Endothelial cell of umbilical vein (primary cell): ENCODE results near the gene TMEM151B. TPM values are rescaled to one million over a fixed set of nuclear protein-coding genes. Genes with fewer than 3 reads are reported as not detected.
A peak's percentile ranks its signal among the peaks of the same experiment; 100 is the strongest.

Experiments used
- BruUV-seq: library from RNA; stranded (reverse); fragments of 400-500 nt; replicated peaks from 2 replicates; lab custom pipeline; 2021; lab: Mats Ljungman, UMichigan
- CTCF ChIA-PET: fragments of 300-600, 350-600 bp; sonication (Branson Sonifier 250); formaldehyde crosslinking; loops from one replicate; lab custom pipeline; 2021; ENCODE audit warnings: antibody characterized with exemption, inconsistent platforms; lab: Charles Lee
- POLR2A ChIA-PET: fragments of 300-600, 350-600 bp; sonication (Branson Sonifier 250); formaldehyde crosslinking; loops from one replicate; lab custom pipeline; 2021; ENCODE audit warnings: antibody characterized with exemption, inconsistent platforms; lab: Charles Lee
- DNase-seq: peaks from one replicate; pipeline ENCODE4 v3.0.0-alpha.2; 2011; ENCODE audit warnings: low read depth, low spot score
- FAIRE-seq: peaks from 2 replicates; lab custom pipeline; 2011; peaks lifted over from hg19 to GRCh38; lab: Jason Lieb, UNC
- H2AFZ ChIP-seq: 2 replicates; pipeline ENCODE4 v1.6.0; 2012; ENCODE audit warnings: low read depth, low read length, control low read depth, inconsistent platforms
- H3K27ac ChIP-seq: 2 replicates; pipeline ENCODE4 v1.5.1; 2011; ENCODE audit warnings: low read depth, mild to moderate bottlenecking, control low read depth, low read length, moderate library complexity; ENCODE audit not compliant: insufficient read depth
- H3K27me3 ChIP-seq, 2 experiments: 2 replicates each; pipeline versions ENCODE4 v1.6.0 to v1.6.1; 2011; ENCODE audit warnings: low read length in 2 of 2, mixed read lengths in 1 of 2; ENCODE audit not compliant: control insufficient read depth in 2 of 2, insufficient read depth in 2 of 2
- H3K36me3 ChIP-seq, 2 experiments: 2 replicates in 1 of 2; 3 replicates in 1 of 2; pipeline ENCODE4 v1.5.1; 2011; ENCODE audit warnings: low read length in 2 of 2, mild to moderate bottlenecking in 1 of 2, moderate library complexity in 1 of 2; ENCODE audit not compliant: control insufficient read depth in 2 of 2, insufficient read depth in 2 of 2; ENCODE audit errors: extremely low read depth in 1 of 2
- H3K4me1 ChIP-seq: 3 replicates; pipeline ENCODE4 v1.5.1; 2011; ENCODE audit warnings: mild to moderate bottlenecking, low read length; ENCODE audit not compliant: control insufficient read depth, insufficient read depth; ENCODE audit errors: extremely low read depth
- H3K4me2 ChIP-seq: 2 replicates; pipeline ENCODE4 v1.6.1; 2011; ENCODE audit warnings: low read length, control low read depth, mixed read lengths; ENCODE audit not compliant: insufficient read depth
- H3K4me3 ChIP-seq, 3 experiments: fragments of 200-600 bp in 1 of 3; sonication (generic), shearing (Covaris generic) in 1 of 3; replicated peaks in 1 of 3; 2 replicates each; pipeline ENCODE4 v1.5.1; 2011 to 2016; ENCODE audit warnings: control low read depth in 3 of 3, low read length in 3 of 3, mild to moderate bottlenecking in 2 of 3, inconsistent platforms in 1 of 3, low read depth in 1 of 3, moderate library complexity in 1 of 3; ENCODE audit not compliant: insufficient read depth in 1 of 3
- H3K79me2 ChIP-seq: 2 replicates; pipeline ENCODE4 v1.6.0; 2012; ENCODE audit warnings: low read length, inconsistent platforms; ENCODE audit not compliant: control insufficient read depth, insufficient read depth
- H3K9ac ChIP-seq: replicated peaks from 2 replicates; pipeline ENCODE3; 2011; ENCODE audit warnings: low read length, control low read depth; ENCODE audit not compliant: insufficient read depth; ENCODE audit errors: extremely low read depth
- H3K9me1 ChIP-seq: replicated peaks from 3 replicates; pipeline ENCODE4 v1.6.0; 2011; ENCODE audit warnings: mild to moderate bottlenecking, low read length; ENCODE audit not compliant: control insufficient read depth, insufficient read depth; ENCODE audit errors: extremely low read depth
- H3K9me3 ChIP-seq: replicated peaks from 2 replicates; pipeline ENCODE4 v1.5.1; 2012; ENCODE audit warnings: low read length, inconsistent platforms; ENCODE audit not compliant: control insufficient read depth, insufficient read depth
- H4K20me1 ChIP-seq: replicated peaks from 2 replicates; pipeline ENCODE3; 2011; ENCODE audit warnings: mild to moderate bottlenecking, low read length; ENCODE audit not compliant: control insufficient read depth, insufficient read depth; ENCODE audit errors: extremely low read depth
- CTCF ChIP-seq, 2 donors: IDR thresholded peaks; 1 replicate in 1 of 2; 2 replicates in 1 of 2; pipeline ENCODE4 v1.5.1; 2011; ENCODE audit warnings: low read length in 2 of 2, mild to moderate bottlenecking in 2 of 2, moderate library complexity in 2 of 2, control low read depth in 1 of 2, inconsistent platforms in 1 of 2, low read depth in 1 of 2; ENCODE audit not compliant: insufficient read depth in 1 of 2; ENCODE audit errors: extremely low read depth in 1 of 2
- FOS ChIP-seq: IDR thresholded peaks from 2 replicates; pipeline ENCODE4 v1.6.1; 2011; ENCODE audit warnings: mild to moderate bottlenecking, low read length, moderate library complexity, borderline replicate concordance; ENCODE audit not compliant: insufficient read depth
- MYC ChIP-seq: IDR thresholded peaks from one replicate; pipeline ENCODE4 v1.6.1; 2011; ENCODE audit warnings: mild to moderate bottlenecking, low read depth, low read length
- POLR2A ChIP-seq: IDR thresholded peaks from 2 replicates; pipeline ENCODE4 v1.6.1; 2012; ENCODE audit warnings: low read depth, mild to moderate bottlenecking, control low read depth, low read length
- POLR2AphosphoS5 ChIP-seq: IDR thresholded peaks from 2 replicates; pipeline ENCODE4 v1.6.1; 2012; ENCODE audit warnings: low read depth, mild to moderate bottlenecking, control low read depth, low read length, moderate library complexity; ENCODE audit not compliant: insufficient read depth
- dilution Hi-C: fragments of 300-500 bp; cut with MboI; formaldehyde crosslinking; loops from one replicate; pipeline ENCODE4 v1.15.0; 2019; ENCODE audit warnings: low sequenced_read_pairs; ENCODE audit not compliant: extremely low pct_ligation_motif_present
- intact Hi-C: fragments of 100-400 bp; cut with micrococcal nuclease; formaldehyde crosslinking; loops from one replicate; pipeline ENCODE4 v1.10.0; 2022
- polyA plus RNA-seq, 4 experiments: library from polyadenylated mRNA; depleted of rRNA in 3 of 4; stranded (reverse) in 3 of 4; unstranded in 1 of 4; fragments of >200 nt; gene quantifications; 2 replicates each; pipeline versions ENCODE4 v1.2.1 to v1.2.3, GENCODE V29; 2011 to 2012; ENCODE audit warnings: missing spikeins in 1 of 4
- total RNA-seq: library from RNA; stranded (reverse); gene quantifications from 2 replicates; pipeline ENCODE4 v1.2.3, GENCODE V29; 2021
- TF ChIP-seq, protein P1 (sequence below): IDR thresholded peaks from 2 replicates; pipeline ENCODE4 v1.6.1; 2011; ENCODE audit not compliant: insufficient read depth, insufficient read length

The TMEM151B gene
- total and polyA plus RNA-seq, 2 donors (not counting 3 experiments of a cell fraction or from before 2014, with no cell fraction given) = 0.03 to 0.07 TPM

- peak; percentile 89 for FAIRE-seq
- no peak overlapping the region for H2AFZ ChIP-seq
- TSS peak; percentile 33 for BruUV-seq
- no peaks in the 10 kb centered on the region for H4K20me1 ChIP-seq
- peak overlapping the region; percentile 76 for H3K27ac ChIP-seq
- H3K4me2 ChIP-seq = peak overlapping the region; percentile 88
- peak overlapping the region; percentile 68 for H3K9ac ChIP-seq
- peaks cover 26% of the 10 kb centered on the region for H3K79me2 ChIP-seq
- H3K9me1 ChIP-seq = no peaks in the 10 kb centered on the region
- peaks cover 3 to 19% of the 10 kb centered on the region in 2 experiments for H3K36me3 ChIP-seq
- ChIA-PET CTCF (interaction anchor here (1.1 to 1.6 kb wide), 4 partner anchors 9 to 41 kb away, joined by 3 to 5 read pairs (median 4); partner anchors contain the start of gene HSP90AB1), POLR2A (interaction anchor here (0.6 to 1.5 kb wide), 2 partner anchors 17 to 85 kb away, joined by 3 to 5 read pairs; partner anchors contain the start of gene HSP90AB1)
- peak overlapping the region; percentile 37 to 78 (median 63) for H3K4me3 ChIP-seq
- TF ChIP-seq, protein P1, sequence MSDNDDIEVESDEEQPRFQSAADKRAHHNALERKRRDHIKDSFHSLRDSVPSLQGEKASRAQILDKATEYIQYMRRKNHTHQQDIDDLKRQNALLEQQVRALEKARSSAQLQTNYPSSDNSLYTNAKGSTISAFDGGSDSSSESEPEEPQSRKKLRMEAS = no peak
- TF ChIP-seq FOS = no peak
- no peak for TF ChIP-seq CTCF (IDR thresholded peaks at IDR 0.05; ENCODE audit: extremely low read depth in 1 of 2, insufficient read depth in 1 of 2, low read depth in 1 of 2, low read length in 2 of 2)
- TF ChIP-seq POLR2A = no peak
- peak; percentile 21 for TF ChIP-seq POLR2AphosphoS5
- peak; percentile 23 for TF ChIP-seq MYC
- H3K9me3 ChIP-seq = no peaks in the 10 kb centered on the region
- dilution Hi-C loops (no loop called here), intact Hi-C loops (loop anchor here (2.0 kb wide), 1 partner anchor 123 kb away; the partner anchor contains the start of gene CDC5L)
- H3K4me1 ChIP-seq = peaks cover 28% of the 10 kb centered on the region
- peak; percentile 40 for DNase-seq
- H3K27me3 ChIP-seq = peaks cover 2 to 3% of the 10 kb centered on the region in 2 experiments
These were observed 6.7 kb upstream of the TMEM151B start for GRCh38 chr6:44263354-44264100.
